HepG2 (cell line): ENCODE measurements around the gene NOS1AP. TPM values are rescaled to one million over a fixed set of nuclear protein-coding genes. Genes with fewer than 3 reads are reported as not detected.

Experiments
- DDIT3 ChIP-seq: sonication (generic); formaldehyde crosslinking; IDR thresholded peaks from 2 replicates; pipeline ENCODE4 v1.4.0; 2020; ENCODE audit warnings: mild to moderate bottlenecking, missing genetic modification reagents
- GATA4 ChIP-seq: sonication (generic); IDR thresholded peaks from 2 replicates; pipeline ENCODE4 v1.6.1; 2016; ENCODE audit warnings: antibody characterized with exemption, low read depth, borderline replicate concordance
- GLI4 ChIP-seq: sonication (generic); formaldehyde crosslinking; IDR thresholded peaks from 2 replicates; pipeline ENCODE4 v1.5.1; 2020; ENCODE audit warnings: missing genetic modification reagents, mild to moderate bottlenecking, moderate library complexity, borderline replicate concordance
- HINFP ChIP-seq: sonication (generic); formaldehyde crosslinking; IDR thresholded peaks from 2 replicates; pipeline ENCODE4 v1.4.0; 2020; ENCODE audit warnings: low read depth, mild to moderate bottlenecking, missing genetic modification reagents
- HNF4G ChIP-seq, 2 experiments: sonication (generic) in 1 of 2; formaldehyde crosslinking in 1 of 2; IDR thresholded peaks; 2 replicates each; pipeline versions ENCODE4 v1.4.0 to v1.6.1; 2011 to 2020; ENCODE audit warnings: borderline replicate concordance in 2 of 2, low read depth in 2 of 2, mild to moderate bottlenecking in 2 of 2, low read length in 1 of 2, missing genetic modification reagents in 1 of 2, moderate library complexity in 1 of 2
- HNRNPH1 ChIP-seq: fragments of 200-400 bp; formaldehyde crosslinking; optimal IDR thresholded peaks from 2 replicates; pipeline ENCODE3; 2017; ENCODE audit warnings: mild to moderate bottlenecking, low read depth, low read length
- NR3C1 ChIP-seq: sonication (generic); formaldehyde crosslinking; IDR thresholded peaks from 2 replicates; pipeline ENCODE4 v1.4.0; 2020; ENCODE audit warnings: missing genetic modification reagents
- PRDM4 ChIP-seq: sonication (generic); formaldehyde crosslinking; IDR thresholded peaks from 2 replicates; pipeline ENCODE4 v1.9.0; 2021; ENCODE audit warnings: missing genetic modification reagents, borderline replicate concordance
- REL ChIP-seq: sonication (generic); formaldehyde crosslinking; conservative IDR thresholded peaks from 2 replicates; pipeline ENCODE4 v1.8.0; 2022; ENCODE audit warnings: mild to moderate bottlenecking, missing genetic modification reagents, moderate library complexity
- SIX4 ChIP-seq: sonication (generic); formaldehyde crosslinking; IDR thresholded peaks from 2 replicates; pipeline ENCODE4 v1.4.0; 2020; ENCODE audit warnings: missing genetic modification reagents
- TMF1 ChIP-seq: sonication (generic); formaldehyde crosslinking; IDR thresholded peaks from 2 replicates; pipeline ENCODE4 v1.8.1; 2022; ENCODE audit warnings: low read depth, missing genetic modification reagents
- ZNF263 ChIP-seq: sonication (generic); formaldehyde crosslinking; IDR thresholded peaks from 2 replicates; pipeline ENCODE4 v1.4.0; 2020; ENCODE audit warnings: missing genetic modification reagents
- ZNF326 ChIP-seq: sonication (generic); formaldehyde crosslinking; IDR thresholded peaks from 2 replicates; pipeline ENCODE4 v1.4.0; 2020; ENCODE audit warnings: missing genetic modification reagents, borderline replicate concordance
- ZNF597 ChIP-seq: sonication (generic); formaldehyde crosslinking; IDR thresholded peaks from 2 replicates; pipeline ENCODE4 v1.5.0; 2020; ENCODE audit warnings: missing genetic modification reagents
- ZNF674 ChIP-seq: sonication (generic); formaldehyde crosslinking; IDR thresholded peaks from 2 replicates; pipeline ENCODE4 v1.5.0; 2020; ENCODE audit warnings: low read depth, mild to moderate bottlenecking, missing genetic modification reagents
- ZNF891 ChIP-seq: sonication (generic); formaldehyde crosslinking; IDR thresholded peaks from 2 replicates; pipeline ENCODE4 v1.5.0; 2020; ENCODE audit warnings: mild to moderate bottlenecking, missing genetic modification reagents
- polyA plus RNA-seq, 8 experiments: library from polyadenylated mRNA; depleted of rRNA in 3 of 8; stranded (reverse) in 7 of 8; unstranded in 1 of 8; fragments of >200 nt; fragmentation: Illumina TruSeq in 4 of 8; extraction: Trizol in 4 of 8; gene quantifications; 2 replicates each; pipeline versions ENCODE4 v1.2.1 to v1.2.3, GENCODE V29; 2011 to 2016; ENCODE audit warnings: low read depth in 4 of 8, missing spikeins in 1 of 8, mixed read lengths in 1 of 8; ENCODE audit not compliant: insufficient read depth in 1 of 8
- total RNA-seq, 5 experiments: library from RNA; depleted of rRNA; stranded (reverse); fragments of >200 nt; fragmentation: Illumina TruSeq; extraction: Trizol; gene quantifications; 2 replicates each; pipeline ENCODE4 v1.2.3, GENCODE V29; 2016; ENCODE audit warnings: low read depth in 1 of 5

NOS1AP gene
- total and polyA plus RNA-seq, 2 of the 13 experiments (the other 11 are each of a cell fraction or from before 2014, with no cell fraction given) = 2.0 to 3.3 TPM

- TF ChIP-seq TMF1 (CRISPR knock-in tag) (no peak), ZNF263 (CRISPR knock-in tag) (no peak), ZNF674 (CRISPR knock-in tag) (no peak), PRDM4 (CRISPR knock-in tag) (no peak), DDIT3 (no peak), GLI4 (no peak), GATA4 (no peak), ZNF597 (no peak), ZNF891 (CRISPR knock-in tag) (no peak), HINFP (CRISPR knock-in tag) (no peak), HNRNPH1 (no peak), NR3C1 (no peak), HNF4G (IDR thresholded peaks at IDR 0.05; ENCODE audit: borderline replicate concordance, low read depth, low read length) (no peak), HNF4G (CRISPR knock-in tag; IDR thresholded peaks at IDR 0.05; ENCODE audit: borderline replicate concordance, low read depth) (no peak), ZNF326 (no peak), REL (no peak), SIX4 (no peak)
These were observed 108.9 kb downstream of the NOS1AP start (continued) for GRCh38 chr1:162178432-162178831.
